ENCODE measurements around the gene SH2B3.

Gene SH2B3

GRCh38 chr12:111444314-111444924 lies 38.7 kb downstream of the SH2B3 start:
- DNase-seq (ENCODE audit: low spot score), result peak; percentile 57

GRCh38 chr12:111444925-111445725 lies 39.4 kb downstream of the SH2B3 start:
- DNase-seq (ENCODE audit: low spot score), result peak; percentile 37

- DNase-seq (ENCODE audit: low spot score), result peak; percentile 62
Observed at GRCh38 chr12:111445726-111446581, 40.2 kb downstream of the SH2B3 start.

DNA sequence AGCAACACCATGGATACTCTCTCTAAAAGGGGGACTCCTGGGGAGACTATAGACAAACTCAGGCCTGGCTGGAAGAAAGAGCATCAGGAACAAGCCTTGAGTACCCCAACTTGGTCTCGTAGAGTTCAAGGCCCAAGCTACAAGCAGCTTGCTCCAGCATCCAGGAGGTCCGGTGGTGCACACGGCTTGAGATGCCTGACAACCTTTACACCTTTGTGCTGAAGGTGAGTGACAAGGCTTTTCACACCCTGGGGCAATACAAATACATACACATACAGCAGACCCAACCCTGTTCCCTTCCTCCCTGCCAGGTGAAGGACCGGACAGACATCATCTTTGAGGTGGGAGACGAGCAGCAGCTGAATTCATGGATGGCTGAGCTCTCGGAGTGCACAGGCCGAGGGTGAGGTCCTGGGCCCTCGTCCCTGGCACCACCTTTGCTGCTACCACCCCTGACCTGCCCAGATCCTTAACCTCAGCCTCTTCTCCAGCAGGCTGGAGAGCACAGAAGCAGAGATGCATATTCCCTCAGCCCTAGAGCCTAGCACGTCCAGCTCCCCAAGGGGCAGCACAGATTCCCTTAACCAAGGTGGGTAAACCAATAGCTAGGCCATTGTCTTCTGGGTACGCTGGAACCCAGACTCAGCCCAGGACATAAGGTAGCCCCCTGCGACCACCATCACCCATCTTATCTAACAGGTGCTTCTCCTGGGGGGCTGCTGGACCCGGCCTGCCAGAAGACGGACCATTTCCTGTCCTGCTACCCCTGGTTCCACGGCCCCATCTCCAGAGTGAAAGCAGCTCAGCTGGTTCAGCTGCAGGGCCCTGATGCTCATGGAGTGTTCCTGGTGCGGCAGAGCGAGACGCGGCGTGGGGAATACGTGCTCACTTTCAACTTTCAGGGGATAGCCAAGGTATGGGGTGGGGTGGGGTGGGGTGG lies 41.2 kb downstream of the SH2B3 start:
- no peak for DNase-seq (ENCODE audit: low spot score)

DNA sequence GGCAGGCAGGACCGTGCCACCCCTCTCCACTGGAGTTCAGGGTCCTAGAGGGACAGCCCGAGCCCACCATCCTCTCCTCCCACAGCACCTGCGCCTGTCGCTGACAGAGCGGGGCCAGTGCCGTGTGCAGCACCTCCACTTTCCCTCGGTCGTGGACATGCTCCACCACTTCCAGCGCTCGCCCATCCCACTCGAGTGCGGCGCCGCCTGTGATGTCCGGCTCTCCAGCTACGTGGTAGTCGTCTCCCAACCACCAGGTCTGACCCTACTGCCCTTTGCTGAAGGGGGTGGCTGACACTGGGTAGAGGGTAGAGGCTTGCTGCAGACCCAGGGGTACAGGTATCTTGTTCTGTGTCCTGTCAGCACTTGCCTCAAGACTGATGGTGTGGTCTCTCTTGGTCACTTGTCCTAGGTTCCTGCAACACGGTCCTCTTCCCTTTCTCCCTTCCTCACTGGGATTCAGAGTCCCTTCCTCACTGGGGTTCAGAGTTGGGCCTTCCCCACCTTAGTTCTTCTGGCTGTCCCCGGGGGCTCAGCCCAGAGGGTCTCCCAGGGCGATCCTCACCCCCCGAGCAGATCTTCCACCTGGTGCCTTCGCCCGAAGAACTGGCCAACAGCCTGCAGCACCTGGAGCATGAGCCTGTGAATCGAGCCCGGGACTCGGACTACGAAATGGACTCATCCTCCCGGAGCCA lies 42.0 kb downstream of the SH2B3 start:
- DNase-seq (ENCODE audit: low spot score), result no peak

GRCh38 chr12:111448266-111448830 lies 42.6 kb downstream of the SH2B3 start:
- no peak for DNase-seq (ENCODE audit: low spot score)

GRCh38 chr12:111448846-111449790 lies 43.4 kb downstream of the SH2B3 start:
- DNase-seq (ENCODE audit: low spot score), result no peak

DNA sequence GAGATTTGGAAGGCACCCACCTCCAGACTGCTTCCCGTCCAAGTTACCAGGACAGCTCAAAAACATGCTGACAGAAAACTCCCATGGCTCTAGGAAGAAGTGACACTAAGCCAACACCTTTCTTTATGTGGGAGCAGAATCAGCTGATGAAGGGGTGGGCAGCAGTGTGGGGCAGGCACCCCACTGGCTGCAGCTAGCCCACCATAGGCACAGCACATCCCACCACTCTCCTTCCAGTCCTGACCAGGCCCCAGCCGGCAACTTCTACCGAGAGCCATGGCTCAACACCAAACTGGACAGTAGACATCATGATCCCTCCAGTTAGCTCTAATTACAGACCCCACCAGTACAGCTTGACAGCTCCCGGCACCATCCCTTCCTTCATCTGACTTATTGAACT lies 45.0 kb downstream of the SH2B3 start:
- no peak for DNase-seq (ENCODE audit: low spot score)

DNA sequence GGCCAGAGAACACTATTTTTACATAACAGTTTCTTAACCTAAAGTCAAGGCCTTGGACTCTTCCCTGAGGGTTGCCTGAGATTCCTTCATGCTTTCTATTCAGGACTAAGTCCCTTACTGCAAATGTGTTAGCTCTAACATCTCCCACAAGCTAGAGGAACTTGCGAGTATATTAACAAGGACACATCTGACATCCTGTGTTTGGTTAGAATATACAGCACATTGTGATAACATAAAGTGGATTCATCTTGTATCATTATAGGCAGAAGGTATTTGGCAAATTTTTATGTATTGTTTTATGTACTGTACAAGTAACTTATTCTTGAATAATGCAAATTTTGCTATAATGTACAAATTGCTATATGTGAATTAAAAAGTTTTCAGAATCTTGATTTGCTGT lies 45.5 kb downstream of the SH2B3 start:
- no peak for DNase-seq (ENCODE audit: low spot score)

- peak; percentile 68 for DNase-seq (ENCODE audit: low spot score)
Observed at GRCh38 chr12:111451649-111452129, 46.0 kb downstream of the SH2B3 start.

DNA sequence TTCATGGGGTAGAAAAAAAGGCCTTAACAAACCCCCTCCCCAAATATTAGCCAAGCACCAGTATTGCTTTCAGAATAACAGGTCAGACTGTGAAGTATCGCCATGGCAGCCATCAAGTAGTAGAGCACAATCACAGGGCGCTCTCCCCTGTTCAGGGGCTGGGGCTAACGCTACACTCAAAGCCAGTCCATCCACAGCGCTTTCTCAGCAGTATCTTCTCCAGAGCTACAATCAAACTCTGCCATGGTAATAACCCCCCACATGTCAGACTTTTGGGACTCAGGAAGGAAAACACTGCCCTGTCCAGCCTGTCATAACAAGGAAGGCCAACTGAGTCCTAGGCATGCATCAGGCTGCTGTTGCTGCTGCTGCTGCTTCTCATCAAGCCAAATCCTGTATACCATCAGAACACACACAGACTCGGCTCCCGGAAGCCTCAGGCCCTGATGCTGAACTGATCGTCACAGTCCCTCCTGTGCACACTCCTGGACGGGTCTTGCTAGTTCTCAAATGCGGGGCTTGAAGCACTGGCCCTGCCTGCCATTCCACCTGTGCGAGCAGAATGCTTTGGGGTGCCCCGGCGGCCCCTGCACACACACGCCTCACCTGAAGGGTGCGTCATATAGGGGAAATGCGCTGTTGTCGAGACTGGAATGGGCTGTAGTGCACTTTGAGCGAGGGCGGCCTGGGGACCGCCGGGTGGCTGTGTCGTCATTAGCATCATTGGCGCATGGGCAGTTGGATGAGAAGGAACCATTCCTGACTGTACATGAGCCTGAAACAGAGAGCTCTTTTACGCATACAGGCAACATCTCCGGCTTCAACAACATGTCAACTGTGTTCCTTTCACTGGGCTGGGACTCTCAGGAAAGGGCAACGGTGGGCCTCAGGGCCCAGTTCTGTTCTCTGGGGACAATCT lies 47.6 kb downstream of the SH2B3 start:
- no peak for DNase-seq (ENCODE audit: low spot score)

GRCh38 chr12:111454311-111454710 lies 48.6 kb downstream of the SH2B3 start:
- DNase-seq (ENCODE audit: low spot score), result no peak

- no peak for DNase-seq (ENCODE audit: low spot score)
Observed at GRCh38 chr12:111454716-111455447, 49.2 kb downstream of the SH2B3 start.

DNA sequence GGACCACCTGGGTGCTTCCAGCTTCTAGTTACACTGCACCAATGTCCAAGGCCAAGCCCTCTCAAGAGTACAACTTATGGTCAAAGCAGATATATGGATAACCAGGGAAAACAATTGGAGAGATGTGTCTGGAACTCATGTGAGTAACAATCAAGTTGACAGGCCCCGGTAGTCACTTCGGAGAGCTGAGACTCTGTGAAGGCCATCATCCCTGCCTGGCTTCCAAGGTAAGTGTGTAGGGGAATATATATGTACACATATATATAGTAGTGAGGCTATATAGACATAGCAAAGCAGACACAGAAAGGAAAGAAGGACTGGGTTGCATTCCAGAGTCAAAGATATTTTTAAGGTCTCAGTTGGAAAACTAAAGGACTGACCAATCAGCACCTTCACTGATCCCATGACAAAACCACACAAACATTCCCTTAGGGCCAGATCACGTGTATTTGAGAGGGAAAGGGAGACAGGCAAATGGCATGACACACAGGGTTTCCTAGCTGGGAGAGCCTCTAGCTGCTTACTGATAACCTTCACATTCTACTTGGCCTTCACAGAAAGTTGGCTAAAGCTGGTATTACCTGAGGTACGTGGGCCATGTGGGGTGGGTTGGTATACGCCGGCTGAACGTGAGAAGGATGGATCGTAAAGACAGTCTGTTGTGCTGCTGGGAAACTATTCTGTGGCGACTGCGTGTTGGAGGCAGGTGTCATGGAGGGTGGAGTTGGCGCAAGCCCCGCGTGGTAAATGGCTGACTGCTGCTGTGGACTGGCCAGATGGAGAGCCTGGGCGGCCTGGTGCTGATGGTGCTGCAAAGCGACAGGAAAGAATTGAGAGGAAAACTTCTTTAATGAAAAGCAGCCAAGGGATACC lies 50.0 kb downstream of the SH2B3 start:
- peak; percentile 50 for DNase-seq (ENCODE audit: low spot score)

DNA sequence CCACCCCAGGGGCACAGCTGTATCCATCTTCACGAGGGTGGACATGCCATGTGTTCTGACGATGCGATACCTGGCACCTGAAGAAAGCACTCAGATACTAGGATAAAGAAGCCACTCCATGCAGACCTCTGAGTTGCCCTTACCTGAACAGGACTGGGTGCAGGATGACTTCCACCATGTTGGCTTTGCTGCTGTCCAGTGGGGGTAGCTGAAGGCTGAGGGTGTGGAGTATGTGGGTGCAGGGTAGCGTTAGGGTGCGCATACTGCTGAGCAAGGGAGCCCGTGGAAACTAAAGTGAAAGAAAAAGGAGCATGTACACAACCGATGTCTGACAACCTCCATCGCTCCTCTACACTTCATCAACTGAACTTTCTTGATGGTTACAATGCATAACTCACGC lies 51.3 kb downstream of the SH2B3 start:
- DNase-seq (ENCODE audit: low spot score), result no peak

DNA sequence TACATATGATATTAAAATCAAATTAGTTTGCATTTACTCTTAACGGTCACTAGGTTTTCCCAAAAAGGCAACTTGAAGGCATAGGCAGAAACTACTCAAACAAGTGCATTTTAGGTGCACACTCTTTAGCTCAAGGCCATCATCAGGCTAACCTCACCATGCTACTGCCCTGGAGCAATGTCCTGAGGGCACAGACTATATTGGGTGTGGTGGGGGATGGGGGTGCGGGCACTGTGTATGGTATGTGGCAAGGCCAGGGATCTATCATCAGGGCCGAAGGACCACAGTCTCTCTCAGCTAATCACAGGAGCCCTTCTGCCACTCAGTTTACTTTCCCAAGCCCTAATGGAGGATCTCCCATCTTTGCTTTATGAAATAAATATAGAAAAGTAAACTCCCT lies 51.9 kb downstream of the SH2B3 start:
- DNase-seq (ENCODE audit: low spot score), result no peak

Data from kidney tubule cell (primary cell).